ENCODE data around the gene ARHGAP15. TPM values are rescaled to one million over a fixed set of nuclear protein-coding genes. Genes with fewer than 3 reads are reported as not detected.

The ARHGAP15 gene
- total and polyA plus RNA-seq, 7 experiments from 2014 or later, result 164 to 311 (median 201) TPM

GRCh38 chr2:143152219-143152618 is 23.0 kb downstream of the ARHGAP15 start:
- ATAC-seq (peak; percentile 8), DNase-seq (no peak)
- CTCF ChIA-PET, result interaction anchor here (1.6 to 2.2 kb wide), 2 partner anchors 9 to 41 kb away, joined by 3 to 13 read pairs; no protein-coding TSS in a partner anchor
- peak overlapping the region; percentile 4 for H3K4me3 ChIP-seq (ENCODE audit: low read length)
- H3K27me3 ChIP-seq (ENCODE audit: control insufficient read depth in 2 of 2, insufficient read depth in 2 of 2, low read length in 2 of 2), result no peaks in the 10 kb centered on the region
- H3K27me3 Mint-ChIP-seq, result no peaks in the 10 kb centered on the region
- POLR2A ChIA-PET, result interaction anchor here (0.7 to 1.1 kb wide), 4 partner anchors 8 to 26 kb away, joined by 3 to 5 read pairs (median 4); no protein-coding TSS in a partner anchor
- peak overlapping the region; percentile 63 for H3K27ac ChIP-seq (ENCODE audit: low read depth, low read length)
- no peaks in the 10 kb centered on the region for H3K9me3 ChIP-seq (ENCODE audit: control insufficient read depth in 2 of 3, low read length in 3 of 3)
- no peaks in the 10 kb centered on the region for H3K9me3 Mint-ChIP-seq
- H3K36me3 ChIP-seq (ENCODE audit: control insufficient read depth in 2 of 3, insufficient read depth in 3 of 3, low read length in 3 of 3), result peaks cover 0 to 10% (median 7%) of the 10 kb centered on the region in 3 experiments
- intact Hi-C loops (cut with micrococcal nuclease), result loop anchor here in 1 of 2 donors (2.0 kb wide), 1 partner anchor 41 kb away; no protein-coding TSS in a partner anchor
- H3K4me1 Mint-ChIP-seq, result peaks cover 62 to 100% (median 91%) of the 10 kb centered on the region in 7 donors
- peak overlapping the region; percentile 34 to 82 (median 70) for H3K4me3 Mint-ChIP-seq
- H3K36me3 Mint-ChIP-seq, result peaks cover 0 to 29% (median 15%) of the 10 kb centered on the region in 5 donors
- H3K4me1 ChIP-seq (ENCODE audit: control insufficient read depth in 2 of 2, insufficient read depth in 2 of 2, low read length in 2 of 2), result peaks cover 56 to 67% of the 10 kb centered on the region in 2 donors
- H3K27ac Mint-ChIP-seq, result peak overlapping the region; percentile 25 to 96 (median 87)

GRCh38 chr2:143152637-143153036 is 23.4 kb downstream of the ARHGAP15 start:
- no peaks in the 10 kb centered on the region for H3K27me3 ChIP-seq (ENCODE audit: control insufficient read depth in 2 of 2, insufficient read depth in 2 of 2, low read length in 2 of 2)
- H3K4me3 ChIP-seq (ENCODE audit: low read length), result no peak overlapping the region
- H3K4me3 Mint-ChIP-seq, result peak overlapping the region; percentile 23 to 82 (median 70)
- no peaks in the 10 kb centered on the region for H3K27me3 Mint-ChIP-seq
- ATAC-seq (peak; percentile 58), DNase-seq (peak in 7 of 9 donors; percentile 18 to 52 (median 34))
- intact Hi-C loops (cut with micrococcal nuclease), result loop anchor here in 1 of 2 donors (2.0 kb wide), 1 partner anchor 42 kb away; no protein-coding TSS in a partner anchor
- H3K4me1 Mint-ChIP-seq, result peaks cover 63 to 100% (median 91%) of the 10 kb centered on the region in 7 donors
- ChIA-PET POLR2A (interaction anchor here (0.7 to 1.1 kb wide), 3 partner anchors 12 to 26 kb away, joined by 3 to 5 read pairs (median 3); no protein-coding TSS in a partner anchor), CTCF (interaction anchor here (1.6 to 2.2 kb wide), 2 partner anchors 9 to 42 kb away, joined by 3 to 13 read pairs; no protein-coding TSS in a partner anchor)
- peak overlapping the region; percentile 63 for H3K27ac ChIP-seq (ENCODE audit: low read depth, low read length)
- H3K36me3 ChIP-seq (ENCODE audit: control insufficient read depth in 2 of 3, insufficient read depth in 3 of 3, low read length in 3 of 3), result peaks cover 0 to 10% (median 7%) of the 10 kb centered on the region in 3 experiments
- peaks cover 0 to 31% (median 17%) of the 10 kb centered on the region in 5 donors for H3K36me3 Mint-ChIP-seq
- H3K4me1 ChIP-seq (ENCODE audit: control insufficient read depth in 2 of 2, insufficient read depth in 2 of 2, low read length in 2 of 2), result peaks cover 52 to 62% of the 10 kb centered on the region in 2 donors
- no peaks in the 10 kb centered on the region for H3K9me3 Mint-ChIP-seq
- no peaks in the 10 kb centered on the region for H3K9me3 ChIP-seq (ENCODE audit: control insufficient read depth in 2 of 3, low read length in 3 of 3)
- peak overlapping the region; percentile 25 to 96 (median 87) for H3K27ac Mint-ChIP-seq

GRCh38 chr2:143155661-143156060 is 26.4 kb downstream of the ARHGAP15 start:
- Histone ChIP-seq H3K27me3 (ENCODE audit: control insufficient read depth in 2 of 2, insufficient read depth in 2 of 2, low read length in 2 of 2) (no peaks in the 10 kb centered on the region), H3K27ac (ENCODE audit: low read depth, low read length) (no peak overlapping the region), H3K9me3 (ENCODE audit: control insufficient read depth in 2 of 3, low read length in 3 of 3) (no peaks in the 10 kb centered on the region), H3K4me3 (ENCODE audit: low read length) (no peak overlapping the region), H3K36me3 (ENCODE audit: control insufficient read depth in 2 of 3, insufficient read depth in 3 of 3, low read length in 3 of 3) (peaks cover 0 to 10% (median 7%) of the 10 kb centered on the region in 3 experiments), H3K4me1 (ENCODE audit: control insufficient read depth in 2 of 2, insufficient read depth in 2 of 2, low read length in 2 of 2) (peaks cover 29 to 60% of the 10 kb centered on the region in 2 donors)
- Mint-ChIP-seq H3K27me3 (no peaks in the 10 kb centered on the region), H3K4me1 (peaks cover 59 to 100% (median 91%) of the 10 kb centered on the region in 7 donors), H3K27ac (peak overlapping the region in 7 of 9 donors; percentile 33 to 90 (median 79)), H3K4me3 (peak overlapping the region in 3 of 10 donors; percentile 43 to 71 (median 50)), H3K36me3 (peaks cover 0 to 30% (median 16%) of the 10 kb centered on the region in 5 donors), H3K9me3 (no peaks in the 10 kb centered on the region)
- CTCF ChIA-PET, result interaction anchor here (0.6 to 3.1 kb wide), 7 partner anchors 10 to 103 kb away, joined by 3 to 15 read pairs (median 5); no protein-coding TSS in a partner anchor
- POLR2A ChIA-PET, result interaction anchor here (1.0 to 1.8 kb wide), 4 partner anchors 8 to 35 kb away, joined by 3 to 7 read pairs (median 4); no protein-coding TSS in a partner anchor
- ATAC-seq (no peak), DNase-seq (no peak)
- intact Hi-C loops (cut with micrococcal nuclease), result loop anchor here in 1 of 2 donors (5.0 kb wide), 1 partner anchor 1177 kb away; a partner anchor contains a TSS

- Mint-ChIP-seq H3K27me3 (no peaks in the 10 kb centered on the region), H3K27ac (peak overlapping the region in 8 of 9 donors; percentile 49 to 90 (median 78)), H3K4me1 (peaks cover 59 to 100% (median 91%) of the 10 kb centered on the region in 7 donors), H3K9me3 (no peaks in the 10 kb centered on the region), H3K4me3 (peak overlapping the region in 4 of 10 donors; percentile 22 to 64 (median 48)), H3K36me3 (peaks cover 0 to 35% (median 16%) of the 10 kb centered on the region in 5 donors)
- intact Hi-C loops (cut with micrococcal nuclease), result loop anchor here in 1 of 2 donors (5.0 kb wide), 1 partner anchor 1175 kb away; a partner anchor contains a TSS
- H3K36me3 ChIP-seq (ENCODE audit: control insufficient read depth in 2 of 3, insufficient read depth in 3 of 3, low read length in 3 of 3), result peaks cover 0 to 10% (median 7%) of the 10 kb centered on the region in 3 experiments
- H3K27ac ChIP-seq (ENCODE audit: low read depth, low read length), result no peak overlapping the region
- no peak for ATAC-seq
- no peak for DNase-seq
- no peaks in the 10 kb centered on the region for H3K9me3 ChIP-seq (ENCODE audit: control insufficient read depth in 2 of 3, low read length in 3 of 3)
- H3K4me3 ChIP-seq (ENCODE audit: low read length), result no peak overlapping the region
- H3K27me3 ChIP-seq (ENCODE audit: control insufficient read depth in 2 of 2, insufficient read depth in 2 of 2, low read length in 2 of 2), result no peaks in the 10 kb centered on the region
- H3K4me1 ChIP-seq (ENCODE audit: control insufficient read depth in 2 of 2, insufficient read depth in 2 of 2, low read length in 2 of 2), result peaks cover 21 to 60% of the 10 kb centered on the region in 2 donors
- ChIA-PET CTCF (interaction anchor here (1.0 to 3.1 kb wide), 6 partner anchors 29 to 102 kb away, joined by 3 to 15 read pairs (median 4); no protein-coding TSS in a partner anchor), POLR2A (interaction anchor here (0.9 to 1.8 kb wide), 4 partner anchors 9 to 31 kb away, joined by 4 to 7 read pairs (median 4); no protein-coding TSS in a partner anchor)
Observed at GRCh38 chr2:143157001-143157400, 27.8 kb downstream of the ARHGAP15 start.

DNA sequence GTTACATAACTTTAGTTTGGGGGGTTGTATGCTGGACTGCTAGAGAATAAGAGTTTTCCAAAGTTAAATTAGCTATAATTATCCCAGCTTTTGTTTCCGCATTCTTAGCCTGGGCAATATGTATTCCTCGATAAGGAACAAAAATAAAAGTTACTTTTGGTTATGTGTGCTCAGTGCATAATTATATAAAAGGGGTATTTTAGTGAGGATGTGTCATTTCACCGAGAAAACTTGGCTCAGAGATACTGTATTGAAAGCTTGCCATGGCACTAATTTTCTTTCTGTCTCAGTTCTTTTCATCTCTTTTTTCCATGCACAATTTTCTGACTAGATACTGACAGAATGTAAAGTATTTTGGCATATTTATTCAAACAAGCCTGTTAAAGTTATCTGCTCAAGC is 28.2 kb downstream of the ARHGAP15 start:
- Histone ChIP-seq H3K27ac (ENCODE audit: low read depth, low read length) (peak overlapping the region; percentile 14), H3K4me1 (ENCODE audit: control insufficient read depth in 2 of 2, insufficient read depth in 2 of 2, low read length in 2 of 2) (peaks cover 19 to 58% of the 10 kb centered on the region in 2 donors), H3K36me3 (ENCODE audit: control insufficient read depth in 2 of 3, insufficient read depth in 3 of 3, low read length in 3 of 3) (peaks cover 0 to 10% (median 7%) of the 10 kb centered on the region in 3 experiments), H3K4me3 (ENCODE audit: low read length) (no peak overlapping the region), H3K9me3 (ENCODE audit: control insufficient read depth in 2 of 3, low read length in 3 of 3) (no peaks in the 10 kb centered on the region), H3K27me3 (ENCODE audit: control insufficient read depth in 2 of 2, insufficient read depth in 2 of 2, low read length in 2 of 2) (no peaks in the 10 kb centered on the region)
- DNase-seq (no peak), ATAC-seq (no peak)
- intact Hi-C loops (cut with micrococcal nuclease), result loop anchor here in 1 of 2 donors (5.0 kb wide), 1 partner anchor 1175 kb away; a partner anchor contains a TSS
- Mint-ChIP-seq H3K27me3 (no peaks in the 10 kb centered on the region), H3K4me1 (peaks cover 59 to 100% (median 91%) of the 10 kb centered on the region in 7 donors), H3K4me3 (peak overlapping the region in 6 of 10 donors; percentile 12 to 67 (median 48)), H3K36me3 (peaks cover 0 to 35% (median 16%) of the 10 kb centered on the region in 5 donors), H3K9me3 (no peaks in the 10 kb centered on the region), H3K27ac (peak overlapping the region in 8 of 9 donors; percentile 49 to 90 (median 78))
- ChIA-PET POLR2A (interaction anchor here (0.9 to 1.8 kb wide), 4 partner anchors 9 to 31 kb away, joined by 4 to 7 read pairs (median 4); no protein-coding TSS in a partner anchor), CTCF (interaction anchor here (1.0 to 3.1 kb wide), 7 partner anchors 12 to 101 kb away, joined by 3 to 15 read pairs (median 4); no protein-coding TSS in a partner anchor)

DNA sequence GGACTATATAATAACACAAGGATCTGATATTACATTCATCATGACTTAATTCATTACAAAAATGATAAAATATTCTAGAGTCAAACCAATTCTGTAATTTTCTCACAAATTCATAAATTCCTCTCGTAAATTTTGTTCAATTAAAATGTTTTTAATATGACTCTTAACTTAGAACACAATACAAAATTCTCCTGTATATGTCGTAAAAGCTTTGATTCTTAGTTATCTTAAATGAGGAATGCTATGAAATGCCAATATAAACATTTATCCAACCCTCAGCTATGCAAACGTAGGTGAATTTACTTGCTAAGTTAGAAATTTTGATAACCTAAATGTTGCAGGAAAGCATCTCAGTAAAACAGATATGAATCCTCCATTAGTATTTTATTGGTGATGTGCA is 28.9 kb downstream of the ARHGAP15 start:
- no peaks in the 10 kb centered on the region for H3K27me3 ChIP-seq (ENCODE audit: control insufficient read depth in 2 of 2, insufficient read depth in 2 of 2, low read length in 2 of 2)
- intact Hi-C loops (cut with micrococcal nuclease), result loop anchor here (1.0 to 5.0 kb wide), 2 partner anchors 8 to 1174 kb away; a partner anchor contains a TSS
- H3K27ac Mint-ChIP-seq, result peak overlapping the region; percentile 14 to 90 (median 82)
- DNase-seq (no peak), ATAC-seq (no peak)
- H3K9me3 Mint-ChIP-seq, result no peaks in the 10 kb centered on the region
- no peaks in the 10 kb centered on the region for H3K27me3 Mint-ChIP-seq
- no peaks in the 10 kb centered on the region for H3K9me3 ChIP-seq (ENCODE audit: control insufficient read depth in 2 of 3, low read length in 3 of 3)
- CTCF ChIA-PET, result interaction anchor here (1.0 to 3.1 kb wide), 4 partner anchors 13 to 101 kb away, joined by 3 to 15 read pairs (median 6); no protein-coding TSS in a partner anchor
- POLR2A ChIA-PET, result interaction anchor here (0.6 to 3.9 kb wide), 6 partner anchors 28 to 103 kb away, joined by 4 to 12 read pairs (median 6); partner anchors contain the start of gene ARHGAP15
- peaks cover 0 to 10% (median 7%) of the 10 kb centered on the region in 3 experiments for H3K36me3 ChIP-seq (ENCODE audit: control insufficient read depth in 2 of 3, insufficient read depth in 3 of 3, low read length in 3 of 3)
- H3K36me3 Mint-ChIP-seq, result peaks cover 0 to 35% (median 19%) of the 10 kb centered on the region in 5 donors
- no peak overlapping the region for H3K4me3 ChIP-seq (ENCODE audit: low read length)
- H3K4me3 Mint-ChIP-seq, result peak overlapping the region in 9 of 10 donors; percentile 22 to 75 (median 63)
- peaks cover 57 to 100% (median 92%) of the 10 kb centered on the region in 7 donors for H3K4me1 Mint-ChIP-seq
- peak overlapping the region; percentile 3 for H3K27ac ChIP-seq (ENCODE audit: low read depth, low read length)
- H3K4me1 ChIP-seq (ENCODE audit: control insufficient read depth in 2 of 2, insufficient read depth in 2 of 2, low read length in 2 of 2), result peaks cover 13 to 65% of the 10 kb centered on the region in 2 donors

All from naive thymus-derived CD4-positive, alpha-beta T cell (primary cell).